Glomerular endothelial cell (primary cell): Measurements from ENCODE around the gene CMTM4. TPM values are rescaled to one million over a fixed set of nuclear protein-coding genes. Genes with fewer than 3 reads are reported as not detected.
"Not testable (repeated sequence)": the region's sequence is repeated elsewhere in the genome, so short reads cannot be mapped to it uniquely, and the experiment has no call there.

Experiments
- DNase-seq: peaks from one replicate; pipeline ENCODE4 v3.0.0-alpha.2; 2011; ENCODE audit warnings: low read depth, low spot score; ENCODE audit errors: extremely low read depth
- total RNA-seq: library from RNA; depleted of rRNA; stranded (reverse); fragments of >200 nt; gene quantifications from 2 replicates; pipeline ENCODE4 v1.2.3, GENCODE V29; 2015

Gene CMTM4
- total RNA-seq, 1 donor from 2014 or later, result 9.8 TPM

DNA sequence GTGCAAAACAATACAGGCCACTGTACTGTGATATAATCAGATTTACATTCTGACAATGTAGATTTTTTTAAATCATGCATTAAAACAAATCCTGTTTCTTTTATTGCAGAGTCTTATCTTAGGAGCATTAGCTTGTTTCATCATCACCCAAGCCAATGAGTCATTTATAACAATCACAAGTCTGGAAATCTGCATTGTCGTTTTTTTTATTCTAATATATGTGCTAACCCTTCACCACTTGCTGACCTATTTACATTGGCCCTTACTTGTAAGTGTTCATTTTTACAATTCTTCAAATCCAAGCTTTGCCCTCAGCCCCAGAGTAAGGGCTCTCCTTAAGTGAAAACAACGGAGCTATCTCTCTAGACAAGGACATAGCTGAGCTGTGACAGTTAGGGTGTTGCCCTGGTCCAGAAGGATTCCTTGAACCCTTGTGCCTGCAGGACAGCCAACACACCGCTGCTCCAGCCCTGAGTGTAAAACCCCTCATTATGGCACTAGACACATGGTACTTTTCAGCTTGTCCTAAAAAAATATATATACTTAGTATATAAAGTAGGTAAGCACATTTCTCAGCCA, 126.6 kb downstream of the CMTM4 start:
- no peak for DNase-seq

DNA sequence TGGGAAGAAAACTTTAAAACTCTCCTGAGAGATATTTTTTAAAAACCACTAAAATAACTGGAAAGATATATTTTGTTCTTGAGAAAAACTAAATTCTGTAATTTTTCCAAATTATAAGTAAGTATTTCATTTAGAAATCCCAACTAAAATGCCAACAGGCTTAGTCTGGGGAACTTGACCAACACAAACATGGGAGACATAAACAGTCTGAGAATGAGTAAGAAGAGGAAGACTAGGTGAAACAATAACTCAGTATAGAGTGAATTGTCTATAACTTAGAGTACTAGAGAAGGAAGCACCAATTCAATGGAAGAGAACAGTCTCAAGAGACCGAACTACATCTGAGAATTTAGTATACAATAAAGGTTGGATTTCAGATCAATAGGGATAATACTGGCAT, 127.4 kb downstream of the CMTM4 start:
- DNase-seq, result no peak

DNA sequence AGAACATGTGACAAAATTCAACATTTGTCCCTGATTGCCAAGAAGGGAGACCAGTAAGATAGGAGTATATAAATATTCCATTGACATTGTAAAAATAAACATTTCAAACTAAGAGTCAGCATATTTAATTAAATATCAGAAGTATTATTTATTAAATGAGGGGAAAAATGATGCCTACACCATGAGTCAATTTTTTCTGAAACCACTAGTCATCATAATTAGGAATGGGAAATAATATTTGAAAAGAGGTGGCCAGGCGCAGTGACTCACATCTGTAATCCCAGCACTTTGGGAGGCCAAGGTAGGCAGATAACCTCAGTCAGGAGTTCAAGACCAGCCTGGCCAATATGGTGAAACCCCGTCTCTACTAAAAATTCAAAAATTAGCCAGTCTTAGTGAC, 128.2 kb downstream of the CMTM4 start:
- no peak for DNase-seq

DNA sequence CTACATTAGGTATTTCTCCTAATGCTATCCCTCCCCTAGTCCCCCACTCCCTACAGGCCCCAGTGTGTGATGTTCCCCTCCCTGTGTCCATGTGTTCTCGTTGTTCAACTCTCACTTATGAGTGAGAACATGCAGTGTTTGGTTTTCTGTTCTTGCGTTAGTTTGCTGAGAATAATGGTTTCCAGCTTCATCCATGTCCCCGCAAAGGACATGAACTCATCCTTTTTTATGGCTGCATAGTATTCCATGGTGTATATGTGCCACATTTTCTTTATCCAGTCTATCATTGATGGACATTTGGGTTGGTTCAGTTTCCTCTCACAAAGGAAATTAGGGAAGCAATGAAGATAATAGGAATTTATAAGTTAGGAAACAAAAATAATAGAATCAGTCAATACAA, 129.3 kb downstream of the CMTM4 start:
- not testable (repeated sequence) for DNase-seq

DNA sequence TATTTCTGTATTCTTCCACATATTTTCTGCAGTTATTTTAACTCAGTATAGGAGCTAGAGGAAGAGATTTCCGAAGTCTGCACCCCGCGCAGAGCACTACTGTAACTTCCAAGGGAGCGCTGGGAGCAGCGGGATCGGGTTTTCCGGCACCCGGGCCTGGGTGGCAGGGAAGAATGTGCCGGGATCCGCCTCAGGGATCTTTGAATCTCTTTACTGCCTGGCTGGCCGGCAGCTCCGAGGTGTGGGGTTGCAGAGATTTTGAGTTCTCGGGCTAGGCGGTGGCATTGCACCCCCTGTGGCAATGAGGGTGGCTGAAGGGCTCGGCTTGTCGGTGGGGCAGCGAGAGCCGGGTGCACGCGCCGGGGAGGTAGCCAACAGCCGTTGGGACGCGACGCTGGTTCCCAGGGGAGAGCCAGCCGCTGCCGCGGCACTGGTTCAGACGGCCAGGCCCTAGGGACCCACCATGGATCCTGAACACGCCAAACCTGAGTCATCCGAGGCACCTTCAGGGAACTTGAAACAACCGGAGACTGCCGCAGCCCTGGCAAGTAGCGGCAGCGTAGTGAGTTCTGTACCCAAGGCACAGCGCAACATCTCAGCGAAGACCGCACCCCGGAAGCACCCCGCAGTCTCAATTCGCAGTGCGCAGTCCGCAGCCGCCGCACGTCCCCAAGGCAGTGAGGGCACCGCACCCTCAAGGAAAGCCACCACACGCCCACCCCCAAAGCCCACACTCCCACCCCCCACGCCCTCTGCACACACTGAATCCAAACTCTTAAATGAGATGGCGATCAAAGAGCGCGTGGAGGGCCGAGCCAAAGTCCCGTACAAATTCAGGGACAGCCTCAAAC, 130.3 kb downstream of the CMTM4 start, which contains the start of gene CMTM1:
Gene CMTM1, plus strand, starts transcription at position 389 of the 851 bp plus-strand sequence. Its CDS starts 75 bp downstream, at position 464.
- DNase-seq, result no peak

Other genes starting within 250 kb of the CMTM4 start
- gene TK2, start 146.6 kb downstream of the CMTM4 start, total RNA-seq, result 24.7 and 46.4 TPM in 2 replicates
- 73.5 and 85.1 TPM in 2 replicates for gene CKLF, start 144.2 kb downstream of the CMTM4 start, total RNA-seq
- 1.7 and 2.9 TPM in 2 replicates for gene CMTM1, start 130.3 kb downstream of the CMTM4 start, total RNA-seq
- not detected in 2 replicates for gene CMTM2, start 117.3 kb downstream of the CMTM4 start, total RNA-seq
- 86.9 and 125 TPM in 2 replicates for gene CMTM3, start 92.0 kb downstream of the CMTM4 start, total RNA-seq
- gene DYNC1LI2, start 54.9 kb upstream of the CMTM4 start, total RNA-seq, result 98.3 and 147 TPM in 2 replicates
- gene TERB1, start 104.8 kb upstream of the CMTM4 start, total RNA-seq, result not detected in 2 replicates
- 49.1 and 80.5 TPM in 2 replicates for gene NAE1, start 134.2 kb upstream of the CMTM4 start, total RNA-seq
- gene CA7, start 147.7 kb upstream of the CMTM4 start, total RNA-seq, result not detected in 2 replicates
- 5.1 and 7.4 TPM in 2 replicates for gene PDP2, start 183.8 kb upstream of the CMTM4 start, total RNA-seq
- gene CDH16, start 222.1 kb upstream of the CMTM4 start, total RNA-seq, result 0.05 TPM in 1 of 2 replicates, not detected in the other
- gene RRAD, start 228.8 kb upstream of the CMTM4 start, total RNA-seq, result 7.2 and 9.3 TPM in 2 replicates
- 85.1 and 97.3 TPM in 2 replicates for gene CIAO2B, start 237.7 kb upstream of the CMTM4 start, total RNA-seq
- 32.6 and 39.3 TPM in 2 replicates for gene CES2, start 238.8 kb upstream of the CMTM4 start, total RNA-seq